ENCODE data around the gene PAX8.

The PAX8 gene

DNA sequence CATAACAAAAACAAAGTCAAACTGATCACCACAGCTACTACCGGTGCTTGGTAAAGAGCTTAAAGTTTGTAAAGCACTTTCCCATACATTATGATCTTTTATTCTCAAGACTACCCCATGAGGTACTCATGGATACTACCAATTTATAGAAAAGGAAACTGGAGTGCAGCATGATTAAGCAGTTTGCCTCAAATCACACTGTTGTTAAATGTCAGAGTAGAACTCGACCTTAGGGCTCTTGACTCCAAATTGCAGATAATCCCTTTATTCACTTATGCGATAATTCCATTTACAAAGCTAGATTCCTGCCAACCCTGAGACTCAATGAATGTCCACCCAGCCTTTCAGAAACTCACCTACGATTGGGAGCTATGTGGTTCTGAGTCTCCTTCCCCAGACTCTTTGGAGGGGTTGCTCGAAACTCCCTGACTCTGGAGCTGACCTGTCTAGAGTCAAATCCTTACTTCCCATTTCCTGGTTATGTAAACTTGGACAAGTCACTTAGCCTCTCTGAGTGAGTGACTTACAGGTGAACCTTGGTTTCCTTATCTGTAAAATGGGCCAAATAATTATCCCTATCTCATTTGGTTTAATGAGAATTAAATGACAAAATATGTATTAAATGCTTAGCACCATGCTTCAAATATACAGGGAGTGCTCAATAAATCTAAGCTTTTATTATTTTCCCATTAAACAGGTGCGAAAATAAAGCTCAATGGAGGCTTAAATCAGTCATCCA is 57.6 kb downstream of the PAX8 start:
- DNase-seq (ENCODE audit: low read depth in 2 of 2), result no peak

DNA sequence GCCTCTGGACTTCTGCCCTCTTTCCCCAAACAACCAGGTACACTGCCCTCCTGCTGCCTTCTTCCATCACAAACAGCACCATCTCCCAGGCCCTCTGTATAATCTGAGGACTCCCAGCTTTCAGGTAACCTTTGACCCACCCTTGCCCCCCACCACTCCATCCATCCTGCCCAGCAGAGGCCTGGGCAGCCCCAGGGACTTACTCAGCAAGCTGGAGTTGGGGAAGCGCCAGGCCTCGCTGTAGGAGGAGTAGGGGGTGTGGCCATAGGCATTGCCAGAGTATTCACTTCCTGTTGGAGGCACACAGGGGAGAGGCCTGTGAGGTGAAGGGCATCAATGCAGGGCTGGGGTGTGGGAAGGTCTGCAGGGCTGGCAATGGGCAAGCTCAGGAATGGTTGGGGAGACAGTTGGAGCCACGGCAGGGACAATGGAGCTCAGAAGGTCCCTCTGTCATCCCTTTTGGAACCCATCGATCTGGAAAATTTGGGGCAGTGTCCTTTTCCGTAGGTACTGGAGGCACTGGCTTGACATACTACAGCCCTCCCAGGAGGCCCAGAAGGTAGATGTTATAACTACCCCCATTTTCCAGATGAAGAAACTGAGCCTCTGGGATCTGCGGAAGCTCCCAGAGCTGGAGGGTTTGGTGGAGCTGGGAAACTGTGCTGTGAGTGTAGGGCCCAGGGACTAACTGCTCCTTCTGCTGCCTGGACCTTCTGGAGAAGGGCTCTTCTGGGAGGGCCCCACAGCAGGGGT is 58.7 kb downstream of the PAX8 start:
- DNase-seq (ENCODE audit: low read depth in 2 of 2), result no peak

DNA sequence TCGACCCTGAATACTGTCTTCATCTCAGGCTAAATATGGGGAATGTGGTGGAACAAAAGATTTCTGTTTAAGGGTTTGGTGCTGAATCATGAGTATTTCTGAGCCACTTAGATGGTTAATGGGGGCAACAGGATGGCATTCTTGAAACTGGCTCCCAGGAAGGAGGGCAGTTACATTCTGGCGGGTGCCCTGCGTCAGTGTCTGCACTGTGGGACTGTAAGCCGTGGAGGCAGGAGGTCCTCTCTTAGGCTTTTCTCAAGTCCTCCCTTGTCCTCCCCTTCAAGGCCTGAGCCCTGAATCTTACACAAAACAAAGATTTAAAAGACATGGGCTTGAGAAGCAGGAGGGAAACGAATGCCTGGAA is 59.2 kb downstream of the PAX8 start:
- DNase-seq (ENCODE audit: low read depth in 2 of 2), result no peak

DNA sequence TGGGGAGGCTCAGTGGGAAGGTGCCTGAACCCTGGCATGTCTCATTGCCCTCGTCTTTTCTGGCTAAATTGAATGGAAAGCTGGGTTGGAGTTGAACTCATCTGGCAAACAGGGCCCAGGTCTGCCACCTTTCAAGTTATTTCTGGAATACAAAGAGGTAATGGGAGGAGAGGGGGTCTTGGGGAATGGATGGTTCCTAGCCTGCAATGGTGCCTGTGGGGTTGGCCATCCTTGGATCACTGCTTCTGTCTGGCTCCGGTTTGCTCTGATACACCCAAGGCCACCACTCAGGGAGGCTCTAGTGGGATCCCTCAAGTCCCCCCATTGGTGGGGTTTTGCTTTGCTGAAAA is 59.7 kb downstream of the PAX8 start:
- no peak for DNase-seq (ENCODE audit: low read depth in 2 of 2)

DNA sequence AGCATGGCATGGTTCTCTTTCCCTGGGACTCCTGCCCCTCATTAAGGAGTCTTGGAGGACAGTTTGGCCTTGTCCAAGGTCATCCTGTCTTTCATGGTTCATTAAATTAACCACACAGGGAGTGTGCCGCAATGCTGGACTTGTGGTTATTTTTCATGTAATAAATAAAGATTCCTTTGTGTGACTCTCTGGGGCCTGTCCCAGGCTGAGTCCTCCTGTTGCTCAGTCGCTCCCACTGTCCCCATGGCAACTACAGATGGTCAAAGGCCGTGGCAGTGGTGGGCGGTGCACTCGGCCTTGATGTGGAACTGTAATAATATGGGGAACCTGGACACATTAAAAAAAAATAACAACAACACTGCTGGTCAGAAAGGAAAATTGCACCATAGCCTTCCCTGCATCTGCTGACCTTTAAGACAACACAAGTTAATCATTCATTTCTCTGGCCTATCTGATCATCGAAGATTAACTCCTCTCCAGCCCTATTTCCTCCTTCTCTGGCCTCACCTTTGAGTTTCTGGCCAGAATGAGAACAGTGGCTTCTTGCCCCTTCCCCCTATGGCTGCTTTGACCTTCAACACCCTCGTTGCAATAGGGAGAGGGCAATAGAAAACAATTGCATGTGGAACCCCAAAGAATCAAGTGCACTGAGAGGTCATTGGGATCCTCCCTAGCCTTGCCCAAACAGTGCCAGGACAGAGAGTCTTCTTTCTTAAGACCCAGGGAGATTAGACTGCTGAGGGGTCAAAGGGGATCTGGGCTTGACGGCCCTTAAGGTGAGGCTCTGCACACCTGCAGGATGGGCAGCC is 60.2 kb downstream of the PAX8 start:
- no peak for DNase-seq (ENCODE audit: low read depth in 2 of 2)

DNA sequence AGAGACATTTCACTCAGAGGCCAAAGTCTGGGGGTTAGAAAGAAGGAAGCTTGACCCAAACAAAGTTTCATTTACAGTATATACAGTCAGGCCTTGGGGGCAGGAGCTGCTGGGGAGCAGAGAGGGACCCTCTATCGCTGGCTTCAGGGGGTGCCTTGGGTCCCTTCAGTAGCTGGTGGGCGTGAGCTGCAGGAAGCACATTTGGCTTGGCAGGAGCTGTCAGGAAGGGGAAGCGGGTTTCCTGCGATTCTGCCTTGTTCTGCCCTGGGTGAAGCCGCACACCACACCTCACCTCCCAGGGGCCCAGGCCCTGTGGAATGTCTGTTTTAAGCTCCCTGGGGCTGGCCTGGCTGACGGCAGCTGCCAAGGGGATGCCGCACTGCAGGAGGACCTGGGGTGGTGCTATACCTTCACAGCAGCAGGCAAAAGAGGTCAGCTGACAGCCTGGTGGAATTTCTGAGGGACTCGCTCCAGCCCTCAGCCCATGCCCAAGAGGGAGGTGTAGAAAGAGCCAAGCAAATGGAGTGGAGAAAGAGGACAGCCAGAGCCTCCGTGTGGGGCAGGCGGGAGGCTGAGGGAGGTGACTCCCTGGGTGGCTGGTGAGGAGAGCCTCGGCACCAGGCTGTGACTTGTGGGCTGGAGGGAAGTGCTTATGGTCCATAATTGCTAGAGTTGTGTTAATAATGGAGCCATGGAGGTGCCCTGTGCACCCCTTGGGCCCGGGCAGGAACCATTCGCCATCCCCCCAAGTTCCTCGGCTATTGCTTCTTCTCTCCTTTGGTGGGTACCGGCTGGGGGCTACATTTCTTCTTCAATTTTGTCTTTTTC is 61.1 kb downstream of the PAX8 start:
- DNase-seq (ENCODE audit: low read depth in 2 of 2), result no peak

DNA sequence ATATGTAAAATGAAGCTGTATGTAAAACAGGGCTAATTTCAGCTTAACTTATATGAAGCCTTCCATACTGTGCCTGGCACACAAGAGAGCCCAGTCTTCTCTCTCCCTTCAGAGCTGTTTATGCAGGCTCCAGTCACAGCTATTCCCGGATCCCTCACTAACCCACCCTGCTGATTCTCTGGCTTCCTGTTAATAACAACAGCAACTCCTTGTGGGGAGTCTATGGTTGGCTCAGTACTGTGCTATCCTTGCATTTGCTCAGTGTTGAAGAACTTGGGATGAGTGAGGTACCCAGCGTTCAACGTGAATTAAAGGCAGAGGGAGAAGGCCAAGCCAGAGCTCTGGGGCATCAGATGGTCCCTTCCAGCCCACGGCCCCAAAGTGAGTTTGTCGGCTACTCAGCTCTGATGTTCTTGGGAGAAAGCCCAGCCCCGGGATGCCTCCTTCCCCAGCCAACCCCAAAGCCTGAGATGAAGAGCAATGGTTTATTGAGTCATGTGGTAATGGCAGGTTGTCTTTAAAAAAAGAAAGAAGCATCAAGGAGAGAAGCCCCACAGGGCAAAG is 61.7 kb downstream of the PAX8 start:
- no peak for DNase-seq (ENCODE audit: low read depth in 2 of 2)

DNA sequence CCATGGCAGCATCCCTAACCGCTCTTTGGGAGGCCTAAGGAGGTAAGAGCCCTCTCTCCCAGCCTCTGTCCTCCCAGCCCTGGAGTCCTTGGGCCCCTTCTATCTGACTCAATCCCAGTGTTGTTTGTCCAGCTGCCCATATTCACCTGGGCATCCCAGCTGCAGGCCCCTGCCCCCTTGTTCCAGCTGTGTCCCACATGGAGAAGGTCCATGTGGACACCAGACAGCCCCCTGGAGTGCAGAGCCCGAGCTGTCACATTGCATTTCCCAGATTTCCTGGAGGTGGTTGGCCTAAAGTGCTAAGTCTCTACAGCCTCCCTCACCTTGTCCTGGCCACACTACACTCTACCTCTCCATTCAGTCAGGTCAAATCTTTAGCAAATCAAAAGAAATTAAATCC is 62.4 kb downstream of the PAX8 start:
- no peak for DNase-seq (ENCODE audit: low read depth in 2 of 2)

DNA sequence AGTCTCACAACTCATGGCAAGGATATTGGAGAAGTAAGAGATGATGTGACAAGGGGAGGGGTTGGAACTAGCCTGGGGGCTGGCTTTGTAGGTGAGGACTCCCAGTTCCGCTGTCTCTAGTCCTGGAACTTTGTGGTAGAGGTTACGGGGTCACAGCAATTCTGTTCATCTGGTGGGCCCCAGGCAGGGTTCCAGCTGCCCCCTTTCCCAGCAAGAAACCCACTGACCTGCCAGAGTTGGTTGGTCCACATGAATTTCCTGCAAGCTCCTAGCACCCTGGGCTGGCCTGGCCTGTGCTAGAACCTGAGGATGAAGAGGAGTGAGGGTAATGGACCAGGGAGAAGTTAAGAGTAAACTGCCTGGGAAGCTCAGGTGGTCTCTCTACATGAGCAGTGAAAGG is 63.7 kb downstream of the PAX8 start:
- DNase-seq (ENCODE audit: low read depth in 2 of 2), result no peak

DNA sequence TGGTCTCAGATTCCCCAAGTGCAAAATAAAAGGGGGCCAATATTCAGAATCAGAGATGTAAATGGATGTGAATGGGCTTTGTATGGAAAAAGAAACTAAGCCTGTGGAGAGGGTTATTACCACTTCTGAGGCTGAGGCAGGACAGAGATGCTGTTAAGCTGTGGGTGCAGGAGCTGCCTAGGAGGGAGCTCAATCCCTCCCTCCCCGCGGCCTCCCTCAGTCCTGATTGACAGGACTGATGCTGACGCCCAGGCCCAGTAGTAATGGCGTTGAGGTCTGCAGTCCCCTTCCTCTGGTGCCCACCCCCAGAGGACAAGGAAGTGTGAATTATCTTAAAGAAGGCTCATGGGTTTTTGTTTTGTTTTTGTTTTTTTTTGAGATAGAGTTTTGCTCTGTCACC is 64.6 kb downstream of the PAX8 start:
- no peak for DNase-seq (ENCODE audit: low read depth in 2 of 2)

DNA sequence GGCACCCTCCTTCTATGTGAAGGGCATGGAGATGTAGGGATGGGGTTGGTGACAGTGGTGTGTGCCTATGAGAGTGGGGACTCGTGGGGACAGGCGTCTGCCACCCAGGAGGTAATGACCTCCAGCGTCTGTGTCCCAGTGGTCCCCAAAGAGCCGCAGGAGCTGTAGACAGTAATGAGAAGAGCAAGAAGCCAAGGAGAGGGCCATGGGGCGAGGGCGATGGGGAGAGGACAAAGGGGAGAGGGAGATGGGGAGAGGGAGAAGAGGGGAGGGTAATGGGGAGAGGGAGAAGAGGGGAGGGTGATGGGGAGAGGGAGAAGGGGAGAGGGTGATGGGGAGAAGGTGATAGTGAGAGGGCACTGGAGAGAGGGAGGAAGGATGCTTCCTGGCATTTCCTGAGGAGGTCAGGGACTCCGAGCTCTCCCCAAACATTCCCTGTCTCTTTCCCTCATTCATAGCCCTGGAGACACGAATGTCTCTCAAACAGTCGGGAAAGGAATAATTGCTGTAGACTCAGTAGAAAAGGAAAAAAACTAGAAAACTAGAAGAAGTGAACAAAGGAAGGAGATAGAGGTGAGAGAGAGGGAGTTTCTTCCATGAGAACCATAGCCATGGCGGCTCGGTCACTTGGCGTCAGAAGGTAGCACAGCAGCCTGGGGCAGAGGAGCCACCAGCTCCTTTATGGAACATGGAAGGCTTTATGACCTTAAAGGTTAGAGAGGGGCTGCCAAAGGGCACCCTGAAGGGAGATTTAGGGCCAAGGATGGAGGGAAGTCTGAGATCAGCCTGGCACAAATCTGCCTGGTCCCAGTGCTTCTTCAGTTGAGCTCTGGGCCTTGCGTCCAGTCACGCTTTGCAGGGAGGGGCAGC is 65.4 kb downstream of the PAX8 start:
- DNase-seq (ENCODE audit: low read depth in 2 of 2), result no peak

DNA sequence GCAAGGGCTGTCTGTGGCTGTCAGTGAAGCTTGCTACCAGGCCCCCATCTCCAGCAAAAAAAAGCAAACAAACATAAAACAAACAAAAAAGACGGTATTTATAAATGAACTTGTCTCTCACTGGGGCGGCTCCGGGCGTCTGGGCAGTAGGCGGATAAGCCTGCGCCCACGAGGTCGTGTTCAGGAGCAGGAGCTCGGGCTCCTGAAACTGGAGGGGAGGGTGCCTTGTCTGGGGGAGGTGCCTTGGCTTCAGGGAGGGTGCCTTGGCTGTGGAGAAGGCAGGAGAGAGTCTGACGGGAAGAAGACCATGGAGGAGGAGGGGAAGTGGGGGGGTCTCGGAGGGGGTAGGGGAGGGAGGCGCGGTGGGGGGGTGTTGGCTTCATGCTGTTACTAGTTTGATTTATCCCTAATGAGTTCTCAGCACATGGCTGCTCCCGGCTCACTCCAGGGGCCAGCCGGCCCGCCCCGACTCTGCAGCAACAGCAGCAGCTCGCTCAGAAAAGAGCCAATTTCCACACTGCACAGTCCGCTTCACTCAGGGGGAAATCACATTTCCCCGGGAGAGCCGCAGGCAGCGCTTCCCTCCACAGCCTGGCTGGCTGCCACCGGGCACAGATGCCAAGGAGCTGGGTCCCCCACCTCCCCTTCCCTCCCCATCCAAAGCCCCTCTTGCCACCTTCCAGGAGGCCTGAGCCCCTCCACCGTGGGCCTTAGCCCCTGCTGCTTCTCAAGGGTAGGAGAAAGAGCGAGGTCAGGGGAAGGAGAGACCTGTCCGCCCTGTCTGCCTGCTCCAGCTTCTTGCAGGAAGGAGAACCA is 66.3 kb downstream of the PAX8 start:
- no peak for DNase-seq (ENCODE audit: low read depth in 2 of 2)

DNA sequence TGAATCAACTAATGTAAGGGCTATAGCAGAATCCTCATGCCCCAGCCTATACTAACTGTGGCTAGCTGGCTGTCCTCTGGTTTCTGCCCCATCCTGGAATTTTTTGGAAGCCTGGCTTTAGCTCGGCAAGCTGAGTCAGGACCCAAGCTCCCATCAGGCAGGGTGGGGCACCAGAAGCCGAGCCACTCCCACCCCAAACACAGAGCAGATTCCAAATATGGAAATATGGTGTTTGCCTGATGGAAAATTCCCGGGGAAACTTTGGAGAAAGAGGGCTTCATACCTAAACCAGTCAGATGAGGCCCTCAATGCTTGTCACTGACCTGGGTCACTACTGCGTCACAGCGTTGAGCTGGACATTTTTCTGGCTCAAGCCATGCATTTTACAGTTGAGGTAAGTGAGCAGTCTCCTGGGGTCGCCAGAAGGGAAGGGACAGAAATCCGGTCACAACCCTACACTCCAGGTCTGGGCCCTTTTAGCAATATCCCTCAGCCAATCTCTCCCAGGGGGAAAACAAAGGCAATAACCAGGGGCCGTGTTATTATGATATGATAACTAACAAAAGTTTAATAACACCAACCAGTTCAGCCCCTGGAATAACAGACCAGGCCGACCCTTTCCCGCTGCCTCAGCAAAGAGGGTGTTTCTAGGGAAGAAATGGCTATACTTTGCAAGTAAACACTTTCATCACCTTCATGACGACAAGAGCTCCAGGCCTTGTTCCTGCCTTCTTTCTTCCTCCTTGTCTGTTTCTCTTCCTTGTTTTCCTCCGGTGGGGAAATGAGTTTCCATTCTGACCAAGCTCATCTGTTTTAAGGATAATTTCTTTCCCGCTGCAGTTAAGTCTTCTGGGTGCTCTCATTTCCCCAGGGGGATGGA is 67.3 kb downstream of the PAX8 start:
- no peak for DNase-seq (ENCODE audit: low read depth in 2 of 2)

DNA sequence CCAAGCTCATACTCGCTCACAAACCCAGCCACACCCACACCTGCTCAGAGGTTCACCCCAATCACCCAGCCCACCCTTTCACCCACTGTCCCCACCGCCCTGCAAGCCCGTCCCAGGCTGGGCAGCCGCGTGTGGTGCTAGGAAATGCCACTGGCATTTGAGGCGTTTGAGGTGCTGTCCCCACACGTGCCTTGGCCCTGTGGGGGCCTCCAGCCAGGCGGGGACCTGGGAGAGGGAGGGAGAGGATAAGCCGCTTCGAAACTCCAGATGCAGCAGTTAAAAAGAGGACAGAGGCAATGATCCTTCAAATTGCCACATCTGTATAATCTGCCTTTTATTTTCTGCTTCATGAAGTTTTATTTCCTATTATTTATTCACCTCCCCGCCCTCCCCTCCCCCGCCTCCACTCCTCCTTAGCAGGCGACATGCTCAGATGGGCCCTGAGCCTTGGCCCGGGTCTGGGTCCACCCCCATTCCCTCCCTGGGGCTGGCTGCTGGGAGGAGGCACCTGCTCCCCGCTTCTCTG is 69.0 kb downstream of the PAX8 start:
- DNase-seq (ENCODE audit: low read depth in 2 of 2), result no peak

DNA sequence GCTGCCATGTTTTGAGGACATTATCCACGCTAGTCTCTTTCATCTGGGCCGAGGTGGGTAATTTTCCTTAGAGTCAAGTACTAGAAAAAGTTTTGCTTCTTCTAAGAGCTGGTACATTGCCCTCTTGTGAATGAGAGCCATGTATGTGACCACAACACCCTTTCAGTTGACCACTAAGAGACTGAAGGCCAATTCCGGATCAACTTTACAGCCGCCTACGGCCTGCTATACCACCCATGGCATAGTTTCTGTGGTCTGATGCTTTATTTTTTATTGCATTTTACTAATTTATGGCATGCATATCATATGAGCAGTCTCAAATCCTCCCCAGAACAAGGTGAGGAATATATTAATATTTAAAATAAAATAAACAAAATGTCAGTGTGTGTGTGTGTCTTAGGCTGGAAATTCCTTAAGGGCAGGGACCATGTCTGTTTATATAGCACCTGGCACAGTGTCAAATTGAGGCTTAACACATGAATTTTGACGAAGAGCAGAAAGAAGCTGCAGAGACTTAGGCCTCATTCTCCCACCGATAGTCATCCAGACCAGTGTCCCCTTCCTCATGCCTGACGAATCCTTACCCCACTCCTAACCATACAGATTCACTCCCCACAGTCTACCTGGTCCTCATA is 69.6 kb downstream of the PAX8 start:
- no peak for DNase-seq (ENCODE audit: low read depth in 2 of 2)

DNA sequence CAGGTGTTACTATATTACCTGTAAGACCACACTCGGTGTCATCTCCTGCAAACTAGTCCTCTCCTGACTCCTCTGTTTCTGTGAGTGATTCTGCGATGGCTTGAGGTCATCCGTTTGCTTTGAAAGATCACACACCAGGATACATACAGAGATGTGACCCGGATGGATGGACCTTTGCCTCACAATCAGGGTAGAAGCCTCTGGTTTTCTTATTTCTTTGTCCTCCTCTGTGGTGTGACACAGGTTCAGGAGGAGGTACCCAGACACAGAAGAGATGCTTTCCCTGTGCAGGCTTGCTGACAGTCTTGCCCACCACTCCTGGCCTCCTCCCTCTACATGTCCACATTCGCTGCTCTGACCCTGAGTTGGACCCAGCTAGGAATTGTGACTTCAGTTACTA is 70.3 kb downstream of the PAX8 start:
- DNase-seq (ENCODE audit: low read depth in 2 of 2), result no peak

DNA sequence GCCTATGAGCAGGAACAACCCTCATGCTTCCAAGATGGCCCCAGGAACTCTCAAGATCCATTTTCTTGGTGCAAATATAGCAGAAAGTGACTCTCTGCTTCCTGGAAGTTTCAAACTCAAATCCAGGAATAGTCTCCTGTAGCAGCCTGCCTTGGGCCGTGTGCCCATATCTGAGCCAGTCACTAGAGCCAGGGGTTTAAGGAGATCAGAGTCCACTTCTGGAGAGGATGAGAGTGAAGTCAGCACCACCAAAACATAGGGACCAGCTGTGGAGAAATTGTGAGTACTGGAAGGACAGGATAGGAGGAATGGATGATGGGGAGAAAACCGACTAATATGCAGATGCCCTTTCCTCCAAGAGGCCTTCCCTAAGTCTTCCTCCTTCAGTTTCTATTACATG is 71.7 kb downstream of the PAX8 start:
- DNase-seq (ENCODE audit: low read depth in 2 of 2), result no peak

DNA sequence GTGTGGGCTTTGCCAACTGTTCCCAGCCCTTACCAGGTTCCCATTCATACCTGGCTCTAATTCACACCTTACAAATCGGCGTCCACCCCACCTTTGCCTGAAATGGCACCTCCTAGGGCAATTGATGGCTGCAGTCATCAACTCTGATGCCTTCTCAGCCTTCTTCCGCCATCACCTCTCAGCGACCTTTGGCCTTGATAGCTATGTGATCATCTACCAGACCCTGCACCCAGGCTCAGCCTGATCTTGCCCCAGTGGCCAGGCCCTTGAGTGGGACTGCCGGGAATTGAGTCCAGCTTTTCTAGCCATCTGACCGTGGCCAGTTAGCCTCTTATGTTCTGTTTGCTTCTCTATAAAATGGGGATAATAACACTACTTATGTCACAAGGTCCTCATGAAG is 72.5 kb downstream of the PAX8 start:
- DNase-seq (ENCODE audit: low read depth in 2 of 2), result no peak

All from stimulated activated CD8-positive, alpha-beta memory T cell treated with anti-CD3 and anti-CD28 coated beads, Interleukin-7, amount 100 ng/mL, for 4 hours (primary cell).